HCT116 (cell line): Measurements from ENCODE around the gene GJB6. TPM values are rescaled to one million over a fixed set of nuclear protein-coding genes. Genes with fewer than 3 reads are reported as not detected.
"Not testable (repeated sequence)": the region's sequence is repeated elsewhere in the genome, so short reads cannot be mapped to it uniquely, and the experiment has no call there.

Source experiments
- ATAC-seq: fragments of 200-7000 bp; cut with Tn5 transposase; 2 replicates; pipeline ENCODE4 v1.9.1; 2020; ENCODE audit warnings: mild to moderate bottlenecking, moderate library complexity
- Bru-seq: library from RNA; stranded (reverse); fragments of 400-500 nt; gene quantifications from one replicate; lab custom pipeline; 2021; lab: Mats Ljungman, UMichigan
- BruChase-seq, 2 experiments: library from RNA; stranded (reverse); fragments of 400-500 nt; gene quantifications; one replicate each; lab custom pipeline; 2021; lab: Mats Ljungman, UMichigan
- BruUV-seq: library from RNA; stranded (reverse); fragments of 400-500 nt; replicated peaks from 2 replicates; lab custom pipeline; 2021; lab: Mats Ljungman, UMichigan
- CTCF ChIA-PET: fragments of 300-600 bp; sonication (Branson Sonifier 250); formaldehyde crosslinking; loops from one replicate; lab custom pipeline; 2021; ENCODE audit warnings: antibody characterized with exemption; lab: Charles Lee
- POLR2A ChIA-PET: fragments of 300-600, 350-600 bp; sonication (Branson Sonifier 250); formaldehyde crosslinking; loops from one replicate; lab custom pipeline; 2021; ENCODE audit warnings: antibody characterized with exemption; lab: Charles Lee
- RAD21 ChIA-PET, 2 experiments: fragments of 300-600 bp; sonication (Branson Sonifier 250); formaldehyde crosslinking; loops; one replicate each; lab custom pipeline; 2023; ENCODE audit warnings: low total read pairs in 2 of 2; ENCODE audit not compliant: uncharacterized antibody in 2 of 2, unreplicated experiment in 2 of 2, low non-redundant PET in 1 of 2; lab: Charles Lee
- DNase-seq: peaks from one replicate; pipeline ENCODE4 v3.0.0-alpha.2; 2010; ENCODE audit warnings: low read depth, low spot score
- H2AFZ ChIP-seq: fragments of 200-600 bp; shearing (Covaris generic), sonication (generic); 2 replicates; pipeline ENCODE4 v1.6.1; 2017; ENCODE audit warnings: low read depth, mixed run types, mixed read lengths, antibody characterized with exemption, low read length; ENCODE audit not compliant: poor library complexity, severe bottlenecking
- H3K27ac ChIP-seq: 2 replicates; pipeline ENCODE4 v1.5.1; 2012; ENCODE audit warnings: low read depth, low read length
- H3K27me3 ChIP-seq: fragments of 200-600 bp; sonication (generic); 2 replicates; pipeline ENCODE4 v1.6.1; 2016; ENCODE audit warnings: mixed run types, low read length, mixed read lengths; ENCODE audit not compliant: insufficient read depth
- H3K36me3 ChIP-seq, 2 experiments: fragments of 200-500 bp in 1 of 2; fragments of 200-600 bp in 1 of 2; sonication (Bioruptor generic) in 1 of 2; sonication (generic) in 1 of 2; 2 replicates each; pipeline versions ENCODE4 v1.5.1 to v1.6.1; 2014 to 2016; ENCODE audit warnings: low read length in 2 of 2, inconsistent platforms in 1 of 2, mixed read lengths in 1 of 2, mixed run types in 1 of 2; ENCODE audit not compliant: insufficient read depth in 2 of 2, control insufficient read depth in 1 of 2
- H3K4me1 ChIP-seq, 2 experiments: fragments of 200-600 bp in 1 of 2; sonication (generic) in 1 of 2; 2 replicates each; pipeline versions ENCODE4 v1.5.1 to v1.6.1; 2012 to 2017; ENCODE audit warnings: low read length in 2 of 2, inconsistent platforms in 1 of 2, mild to moderate bottlenecking in 1 of 2, mixed read lengths in 1 of 2, mixed run types in 1 of 2, moderate library complexity in 1 of 2; ENCODE audit not compliant: insufficient read depth in 2 of 2, control insufficient read depth in 1 of 2
- H3K4me2 ChIP-seq: fragments of 200-600 bp; sonication (generic); 2 replicates; pipeline ENCODE4 v1.6.1; 2017; ENCODE audit warnings: mixed run types, low read length, mixed read lengths
- H3K4me3 ChIP-seq, 2 experiments: fragments of 200-600 bp in 1 of 2; sonication (generic) in 1 of 2; replicated peaks in 1 of 2; 2 replicates each; pipeline ENCODE4 v1.5.1; 2011 to 2016; ENCODE audit warnings: low read length in 2 of 2, control low read depth in 1 of 2, low read depth in 1 of 2, mild to moderate bottlenecking in 1 of 2, mixed read lengths in 1 of 2, mixed run types in 1 of 2
- H3K79me2 ChIP-seq: fragments of 200-600 bp; sonication (generic); 2 replicates; pipeline ENCODE4 v1.6.1; 2017; ENCODE audit warnings: mild to moderate bottlenecking, mixed run types, low read length, moderate library complexity, mixed read lengths; ENCODE audit not compliant: insufficient read depth
- H3K9ac ChIP-seq: fragments of 200-600 bp; sonication (generic); 2 replicates; pipeline ENCODE4 v1.6.1; 2016; ENCODE audit warnings: low read length, mixed read lengths
- H3K9me2 ChIP-seq: fragments of 200-600 bp; sonication (generic), shearing (Covaris generic); 2 replicates; pipeline ENCODE4 v1.6.1; 2017; ENCODE audit warnings: mixed run types, mild to moderate bottlenecking, moderate library complexity; ENCODE audit not compliant: insufficient read depth
- H3K9me3 ChIP-seq, 2 experiments: fragments of 200-500 bp in 1 of 2; fragments of 200-600 bp in 1 of 2; sonication (Bioruptor generic) in 1 of 2; sonication (generic) in 1 of 2; 2 replicates each; pipeline ENCODE4 v1.6.1; 2014 to 2017; ENCODE audit warnings: low read length in 2 of 2, mixed read lengths in 2 of 2, inconsistent platforms in 1 of 2, low read depth in 1 of 2, mild to moderate bottlenecking in 1 of 2, mixed run types in 1 of 2, moderate library complexity in 1 of 2; ENCODE audit not compliant: control insufficient read depth in 1 of 2, insufficient read depth in 1 of 2
- H4K20me1 ChIP-seq: fragments of 200-600 bp; sonication (generic), shearing (Covaris generic); 2 replicates; pipeline ENCODE4 v1.6.1; 2017; ENCODE audit warnings: mixed run types, mild to moderate bottlenecking, moderate library complexity; ENCODE audit not compliant: insufficient read depth
- EGR1 ChIP-seq: IDR thresholded peaks from 2 replicates; pipeline ENCODE4 v1.6.1; 2012; ENCODE audit warnings: low read depth
- JUND ChIP-seq: IDR thresholded peaks from 2 replicates; pipeline ENCODE4 v1.6.1; 2012
- SP1 ChIP-seq: IDR thresholded peaks from 2 replicates; pipeline ENCODE4 v1.6.1; 2012; ENCODE audit warnings: low read depth
- intact Hi-C: fragments of 100-400 bp; cut with micrococcal nuclease; formaldehyde crosslinking; loops from 2 replicates; pipeline ENCODE4 v1.10.0; 2022
- long read RNA-seq: library from polyadenylated mRNA; unstranded; transcript quantifications from one replicate; pipeline ENCODE4 v2.0.0, GENCODE V29; 2021; ENCODE audit not compliant: unreplicated experiment
- polyA plus RNA-seq: library from polyadenylated mRNA; unstranded; fragments of >200 nt; gene quantifications from 2 replicates; pipeline ENCODE4 v1.2.1, GENCODE V29; 2012; ENCODE audit warnings: missing spikeins
- total RNA-seq: library from RNA; stranded (reverse); gene quantifications from one replicate; pipeline ENCODE4 v1.2.1, GENCODE V29; 2021; ENCODE audit not compliant: unreplicated experiment

GJB6 gene
- not detected for total RNA-seq
- polyA plus RNA-seq, result 0.13 TPM in 1 of 2 replicates, not detected in the other
- Bru-seq, nascent RNA, result percentile 7 among the genes with signal in this experiment
- BruChase-seq, experiment 1, labeled RNA remaining after a 6-hour chase, result percentile 7 among the genes with signal in this experiment
- BruChase-seq, experiment 2, labeled RNA remaining after a 2-hour chase, result percentile 10 among the genes with signal in this experiment
- long read RNA-seq, result 0 reads

DNA sequence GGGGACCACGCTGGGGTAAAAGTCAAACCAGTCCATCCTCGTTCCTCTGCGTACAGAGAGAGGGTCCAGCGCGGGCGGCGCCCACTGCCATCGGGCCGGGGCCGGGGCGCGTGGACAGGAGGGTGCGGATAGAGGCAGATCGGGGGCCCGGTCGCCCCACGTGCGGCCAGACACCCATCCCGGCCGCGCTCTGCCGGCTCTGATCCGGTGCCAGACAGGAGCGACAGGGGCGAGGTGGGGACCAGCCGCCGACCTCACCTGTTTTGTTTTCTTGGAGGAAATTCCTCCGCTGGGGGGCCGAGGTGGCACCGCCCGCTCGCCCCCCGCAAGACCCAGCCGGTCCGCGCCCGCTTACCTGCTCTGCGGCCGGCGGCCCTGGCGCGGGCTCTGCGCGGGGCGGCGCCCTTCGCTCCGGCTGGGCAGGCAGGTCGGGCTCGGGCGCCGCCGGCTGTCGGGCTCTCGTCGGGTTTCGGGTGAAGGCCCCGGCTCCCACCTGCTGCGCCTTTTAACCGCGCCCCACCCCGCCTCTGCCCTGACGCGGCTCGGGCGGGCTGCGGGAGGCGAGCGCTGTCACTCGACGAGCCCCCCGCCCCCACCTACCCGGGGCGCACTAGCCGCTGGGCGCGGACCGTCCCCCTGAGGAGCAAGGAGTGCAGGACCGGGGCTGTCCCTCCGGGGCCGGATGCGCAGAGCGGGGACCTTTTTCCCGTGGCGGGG lies at the start of gene GJB6:
TSS of gene GJB6 (minus strand) at position 481 of the 717 bp plus-strand sequence. CDS start 8,839 bp downstream, outside the sequence.
- Histone ChIP-seq H3K4me2 (no peak within 1 kb of the TSS), H3K9ac (no peak within 1 kb of the TSS), H4K20me1 (no peaks in the 10 kb centered on the region), H3K27me3 (no peaks in the 10 kb centered on the region), H2AFZ (no peak within 1 kb of the TSS), H3K79me2 (no peaks in the 10 kb centered on the region), H3K9me3 (no peaks in the 10 kb centered on the region), H3K4me1 (no peaks in the 10 kb centered on the region), H3K4me3 (no peak within 1 kb of the TSS), H3K27ac (no peak within 1 kb of the TSS), H3K36me3 (no peaks in the 10 kb centered on the region), H3K9me2 (no peaks in the 10 kb centered on the region)
- no TSS peak for BruUV-seq
- no peak for DNase-seq
- 0 out of 2 replicates have a peak, but pooled peaks have one; percentile 17 for ATAC-seq
- ChIA-PET POLR2A (no interaction called here), RAD21 (no interaction called here), CTCF (no interaction called here)
- intact Hi-C loops, result no loop called here
- TF ChIP-seq SP1 (no peak), EGR1 (no peak), JUND (no peak)

DNA sequence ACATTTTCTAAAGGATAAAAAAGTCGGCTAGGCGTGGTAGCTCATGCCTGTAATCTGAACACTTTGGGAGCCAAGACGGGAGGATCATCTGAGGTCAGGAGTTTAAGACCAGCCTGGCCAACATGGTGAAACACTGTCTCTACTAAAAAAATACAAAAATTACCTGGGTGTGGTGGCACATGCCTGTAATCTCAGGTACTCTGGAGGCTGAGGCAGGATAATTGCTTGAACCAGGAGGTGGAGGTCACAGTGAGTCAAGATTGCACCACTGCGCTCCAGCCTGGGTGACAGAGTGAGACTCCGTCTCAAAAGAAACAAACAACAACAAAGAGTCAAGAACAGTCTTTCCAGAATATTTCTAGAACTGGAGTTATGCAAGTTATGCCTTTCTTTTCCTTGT lies 44.8 kb upstream of the GJB6 start:
- CTCF ChIA-PET, POLR2A ChIA-PET, H4K20me1 ChIP-seq, H2AFZ ChIP-seq, BruUV-seq, H3K9me2 ChIP-seq, DNase-seq, ATAC-seq, RAD21 ChIA-PET, intact Hi-C loops, H3K9ac ChIP-seq, H3K4me3 ChIP-seq, H3K4me1 ChIP-seq, H3K79me2 ChIP-seq, H3K27me3 ChIP-seq, H3K36me3 ChIP-seq, H3K9me3 ChIP-seq, H3K27ac ChIP-seq, H3K4me2 ChIP-seq: not testable (repeated sequence)
